Bronchial epithelial cell (primary cell): Measurements from ENCODE around the gene ZFYVE26. TPM values are rescaled to one million over a fixed set of nuclear protein-coding genes. Genes with fewer than 3 reads are reported as not detected.

Experiments
- DNase-seq: peaks from one replicate; pipeline ENCODE4 v3.0.0-alpha.2; 2010; ENCODE audit warnings: low read depth
- FAIRE-seq: peaks from 2 replicates; lab custom pipeline; 2011; peaks lifted over from hg19 to GRCh38; lab: Jason Lieb, UNC
- H3K27me3 ChIP-seq: 2 replicates; pipeline ENCODE4 v1.5.1; 2011; ENCODE audit warnings: low read length; ENCODE audit not compliant: control insufficient read depth, insufficient read depth
- H3K36me3 ChIP-seq: 2 replicates; pipeline ENCODE4 v1.5.1; 2011; ENCODE audit warnings: low read length; ENCODE audit not compliant: control insufficient read depth, insufficient read depth
- H3K4me3 ChIP-seq: 2 replicates; pipeline ENCODE4 v1.5.1; 2011; ENCODE audit warnings: mild to moderate bottlenecking, low read depth, low read length, control low read depth
- CTCF ChIP-seq: IDR thresholded peaks from 2 replicates; pipeline ENCODE4 v1.5.1; 2011; ENCODE audit warnings: mild to moderate bottlenecking, moderate library complexity, low read length, control low read depth, inconsistent platforms; ENCODE audit not compliant: insufficient read depth, severe bottlenecking
- total RNA-seq: library from RNA; depleted of rRNA; stranded (reverse); fragments of >200 nt; gene quantifications from 2 replicates; pipeline ENCODE4 v1.2.1, GENCODE V29; 2014

The ZFYVE26 gene
- total RNA-seq, 1 donor from 2014 or later, result 11.3 TPM

GRCh38 chr14:67814821-67815220 is 1.6 kb downstream of the ZFYVE26 start:
- H3K36me3 ChIP-seq, result peaks cover 3% of the 10 kb centered on the region
- no peak for TF ChIP-seq CTCF
- H3K4me3 ChIP-seq, result no peak overlapping the region
- no peaks in the 10 kb centered on the region for H3K27me3 ChIP-seq
- no peak for DNase-seq
- FAIRE-seq, result no peak

GRCh38 chr14:67806246-67806645 is 10.1 kb downstream of the ZFYVE26 start:
- H3K27me3 ChIP-seq, result no peaks in the 10 kb centered on the region
- FAIRE-seq (no peak), DNase-seq (no peak)
- TF ChIP-seq CTCF, result no peak
- H3K4me3 ChIP-seq, result no peak overlapping the region
- H3K36me3 ChIP-seq, result peaks cover 13% of the 10 kb centered on the region

GRCh38 chr14:67800743-67801142 is 15.6 kb downstream of the ZFYVE26 start:
- no peak for DNase-seq
- no peak for FAIRE-seq
- no peak for TF ChIP-seq CTCF
- H3K36me3 ChIP-seq, result peaks cover 10% of the 10 kb centered on the region
- no peaks in the 10 kb centered on the region for H3K27me3 ChIP-seq
- no peak overlapping the region for H3K4me3 ChIP-seq

- Histone ChIP-seq H3K36me3 (peaks cover 13% of the 10 kb centered on the region), H3K4me3 (no peak overlapping the region), H3K27me3 (no peaks in the 10 kb centered on the region)
- TF ChIP-seq CTCF, result no peak
- no peak for DNase-seq
- no peak for FAIRE-seq
Measured at GRCh38 chr14:67798731-67799130, 17.7 kb downstream of the ZFYVE26 start.

GRCh38 chr14:67787673-67788072 is 28.7 kb downstream of the ZFYVE26 start:
- DNase-seq (no peak), FAIRE-seq (no peak)
- Histone ChIP-seq H3K36me3 (peaks cover 14% of the 10 kb centered on the region), H3K27me3 (no peaks in the 10 kb centered on the region), H3K4me3 (no peak overlapping the region)
- TF ChIP-seq CTCF, result no peak
